ENCODE data around the gene DOLK.
"Not testable (repeated sequence)": the region's sequence is repeated elsewhere in the genome, so short reads cannot be mapped to it uniquely, and the experiment has no call there.

The DOLK gene

GRCh38 chr9:128947527-128948301 is at the start of gene DOLK, which contains the start of gene NUP188:
Gene DOLK, minus strand, starts transcription at chr9:128947603. Its CDS starts 300 bp downstream, at chr9:128947303.
Gene NUP188, plus strand, starts transcription at chr9:128947699. Its CDS starts 21 bp downstream, at chr9:128947720.
- DNase-seq (ENCODE audit: low read depth), result peak; percentile 77
- H3K4me3 ChIP-seq (ENCODE audit: low read depth, low read length), result peak within 1 kb of the TSS; percentile 97

DNA sequence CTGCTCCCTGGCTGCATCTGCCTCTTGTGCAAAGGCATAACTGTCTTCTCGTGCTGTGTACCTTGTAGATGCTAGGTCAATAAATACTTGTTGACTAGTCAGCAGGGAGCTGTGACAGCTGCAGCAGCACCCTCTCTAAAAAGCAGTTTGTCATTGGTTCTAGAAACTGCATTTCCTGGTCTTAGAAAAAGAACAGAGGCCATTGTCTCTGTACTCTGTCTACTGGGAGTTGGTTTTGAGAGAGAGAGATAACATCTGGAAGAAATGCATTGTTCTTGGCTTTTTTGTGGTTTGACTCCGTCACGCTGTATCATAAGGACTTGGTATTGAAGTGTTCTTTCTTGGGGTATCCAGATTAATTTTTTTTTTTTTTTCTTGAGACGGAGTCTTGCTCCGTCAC is 48.4 kb upstream of the DOLK start:
- no peak for DNase-seq (ENCODE audit: low read depth)
- no peak overlapping the region for H3K4me3 ChIP-seq (ENCODE audit: low read depth, low read length)

DNA sequence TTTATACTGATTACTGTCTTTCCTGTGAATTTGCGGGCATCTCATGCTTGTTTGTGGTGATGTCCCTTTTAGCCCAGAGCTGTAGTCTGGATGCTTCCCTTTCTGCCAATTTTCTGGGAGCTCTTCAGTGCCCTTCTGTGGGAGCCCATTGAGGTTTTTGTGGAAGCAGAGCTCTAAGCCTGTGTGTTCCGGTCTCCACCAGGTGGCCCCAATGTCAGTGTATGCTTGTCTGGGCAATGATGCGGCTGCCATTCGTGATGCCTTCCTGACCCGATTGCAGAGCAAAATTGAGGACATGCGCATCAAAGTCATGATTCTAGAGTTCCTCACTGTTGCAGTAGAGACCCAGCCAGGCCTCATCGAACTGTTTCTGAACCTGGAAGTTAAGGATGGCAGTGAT is 45.6 kb upstream of the DOLK start:
- H3K4me3 ChIP-seq (ENCODE audit: low read depth, low read length), result no peak overlapping the region
- no peak for DNase-seq (ENCODE audit: low read depth)

GRCh38 chr9:128987805-128988204 is 40.4 kb upstream of the DOLK start:
- no peak overlapping the region for H3K4me3 ChIP-seq (ENCODE audit: low read depth, low read length)
- peak; percentile 44 for DNase-seq (ENCODE audit: low read depth)

DNA sequence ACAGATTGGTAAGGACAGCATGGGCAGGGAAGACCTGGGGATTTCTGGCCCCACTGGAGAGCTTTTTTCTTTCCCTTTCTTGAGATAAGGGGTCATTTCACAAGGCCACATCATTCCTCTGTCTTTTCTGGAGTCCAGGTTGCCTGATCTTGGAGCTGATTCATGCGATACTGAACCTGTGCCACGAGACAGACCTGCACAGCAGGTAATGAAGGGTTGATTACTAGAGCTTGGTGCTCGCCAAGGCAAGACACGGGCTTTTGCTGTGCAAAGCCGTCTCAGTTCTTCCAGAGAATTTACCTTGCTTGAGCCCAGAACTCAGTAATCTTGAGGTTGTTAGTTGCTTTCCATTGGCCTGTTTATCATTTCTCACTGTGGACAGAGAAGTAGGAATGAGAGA is 39.3 kb upstream of the DOLK start:
- H3K4me3 ChIP-seq (ENCODE audit: low read depth, low read length), result no peak overlapping the region
- DNase-seq (ENCODE audit: low read depth), result no peak

DNA sequence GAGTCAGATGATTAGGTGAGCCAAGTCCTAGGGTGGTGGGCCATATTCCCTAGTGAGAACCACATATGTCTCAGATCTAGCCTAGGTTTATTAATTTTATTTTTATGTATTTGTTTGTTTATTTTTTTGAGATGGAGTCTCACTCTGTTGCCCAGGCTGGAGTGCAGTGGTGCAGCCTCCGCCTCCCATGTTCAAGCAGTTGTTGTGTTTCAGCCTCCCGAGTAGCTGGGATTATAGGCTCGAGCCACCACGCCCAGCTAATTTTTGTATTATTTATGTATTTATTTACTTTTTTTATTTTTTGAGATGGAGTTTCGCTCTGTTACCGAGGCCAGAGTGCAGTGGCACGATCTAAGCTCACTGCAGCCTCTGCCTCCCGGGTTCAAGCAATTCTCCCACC is 36.1 kb upstream of the DOLK start:
- DNase-seq (ENCODE audit: low read depth), result no peak
- no peak overlapping the region for H3K4me3 ChIP-seq (ENCODE audit: low read depth, low read length)

DNA sequence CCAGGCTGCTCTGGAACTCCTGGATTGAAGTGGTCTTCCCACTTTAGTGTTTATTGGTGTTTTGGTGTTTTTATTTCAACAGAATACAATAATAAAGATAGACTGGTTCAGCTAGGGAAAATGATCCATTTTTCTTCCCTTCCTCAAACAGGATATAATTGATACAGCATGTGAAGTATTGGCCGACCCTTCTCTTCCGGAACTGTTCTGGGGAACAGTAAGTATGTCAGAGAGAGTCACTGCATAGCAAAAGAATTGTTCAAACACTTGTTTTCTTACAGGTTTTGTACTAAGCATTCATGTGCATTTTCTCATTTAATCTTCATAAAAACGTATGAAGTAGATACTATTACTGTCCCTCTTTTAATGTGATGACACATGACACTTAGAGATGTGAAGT is 31.7 kb upstream of the DOLK start:
- DNase-seq (ENCODE audit: low read depth), result no peak
- no peak overlapping the region for H3K4me3 ChIP-seq (ENCODE audit: low read depth, low read length)

- H3K4me3 ChIP-seq (ENCODE audit: low read depth, low read length), result no peak overlapping the region
- DNase-seq (ENCODE audit: low read depth), result peak; percentile 24
Measured at GRCh38 chr9:128972956-128973355, 25.6 kb upstream of the DOLK start.

DNA sequence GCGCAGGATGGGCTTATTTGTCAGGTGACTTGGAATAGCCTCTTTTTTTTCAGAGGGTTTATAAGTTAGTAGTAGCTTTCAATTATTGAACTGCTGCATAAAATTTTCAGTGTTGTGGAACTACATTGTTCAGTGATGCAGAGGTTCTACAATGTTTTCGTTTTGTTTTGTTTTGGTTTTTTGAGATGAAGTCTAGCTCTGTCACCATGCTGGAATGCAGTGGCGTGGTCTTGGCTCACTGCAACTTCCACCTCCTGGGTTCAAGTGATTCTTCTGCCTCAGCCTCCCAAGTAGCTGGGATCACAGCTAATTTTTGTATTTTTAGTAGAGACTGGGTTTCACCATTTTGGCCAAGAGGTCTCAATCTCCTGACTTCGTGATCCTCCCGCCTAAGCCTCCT is 22.1 kb upstream of the DOLK start:
- no peak overlapping the region for H3K4me3 ChIP-seq (ENCODE audit: low read depth, low read length)
- no peak for DNase-seq (ENCODE audit: low read depth)

GRCh38 chr9:128961403-128961802 is 14.0 kb upstream of the DOLK start:
- not testable (repeated sequence) for H3K4me3 ChIP-seq (ENCODE audit: low read depth, low read length)

GRCh38 chr9:128947277-128947526 is 201 bp downstream of the DOLK start:
- peak overlapping the region; percentile 97 for H3K4me3 ChIP-seq (ENCODE audit: low read depth, low read length)
- no peak for DNase-seq (ENCODE audit: low read depth)

More at GRCh38 chr9:128961403-128961802, 14.0 kb upstream of the DOLK start:
- DNase-seq (ENCODE audit: low read depth), result not testable (repeated sequence)

DNA sequence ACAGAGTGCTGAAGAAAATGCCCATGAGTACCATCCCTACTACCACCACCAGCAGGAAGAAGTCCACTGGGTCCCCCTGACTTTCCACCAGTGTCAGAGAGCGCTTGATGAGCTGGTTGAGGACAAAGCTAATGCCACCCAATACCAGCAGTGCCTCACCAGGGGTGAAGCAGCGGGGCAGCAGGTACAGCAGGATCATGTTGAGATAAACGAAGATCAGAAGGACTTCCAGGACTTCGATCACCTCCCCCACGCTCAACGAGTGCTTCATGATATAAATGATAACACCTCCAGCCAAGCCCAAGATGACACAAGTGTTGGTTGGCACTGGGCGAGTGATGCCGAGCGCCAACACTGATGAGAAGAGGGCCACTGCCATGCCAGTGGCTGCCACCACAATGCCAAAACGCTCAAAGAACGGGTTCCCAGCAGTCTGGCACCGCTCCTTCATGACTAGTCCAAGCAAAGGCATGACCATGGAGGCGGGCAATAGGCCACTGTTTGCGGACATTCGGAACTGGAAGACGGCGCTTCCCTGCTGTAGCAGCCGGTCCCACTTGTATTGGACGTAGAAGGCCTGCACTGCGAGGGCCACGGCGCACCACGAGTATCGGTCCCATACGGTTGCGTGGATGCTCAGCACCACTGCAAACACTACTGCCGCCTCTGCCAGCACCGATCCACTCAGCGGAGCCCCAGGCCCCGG is 679 bp downstream of the DOLK start:
- no peak for DNase-seq (ENCODE audit: low read depth)
- H3K4me3 ChIP-seq (ENCODE audit: low read depth, low read length), result peak overlapping the region; percentile 97

DNA sequence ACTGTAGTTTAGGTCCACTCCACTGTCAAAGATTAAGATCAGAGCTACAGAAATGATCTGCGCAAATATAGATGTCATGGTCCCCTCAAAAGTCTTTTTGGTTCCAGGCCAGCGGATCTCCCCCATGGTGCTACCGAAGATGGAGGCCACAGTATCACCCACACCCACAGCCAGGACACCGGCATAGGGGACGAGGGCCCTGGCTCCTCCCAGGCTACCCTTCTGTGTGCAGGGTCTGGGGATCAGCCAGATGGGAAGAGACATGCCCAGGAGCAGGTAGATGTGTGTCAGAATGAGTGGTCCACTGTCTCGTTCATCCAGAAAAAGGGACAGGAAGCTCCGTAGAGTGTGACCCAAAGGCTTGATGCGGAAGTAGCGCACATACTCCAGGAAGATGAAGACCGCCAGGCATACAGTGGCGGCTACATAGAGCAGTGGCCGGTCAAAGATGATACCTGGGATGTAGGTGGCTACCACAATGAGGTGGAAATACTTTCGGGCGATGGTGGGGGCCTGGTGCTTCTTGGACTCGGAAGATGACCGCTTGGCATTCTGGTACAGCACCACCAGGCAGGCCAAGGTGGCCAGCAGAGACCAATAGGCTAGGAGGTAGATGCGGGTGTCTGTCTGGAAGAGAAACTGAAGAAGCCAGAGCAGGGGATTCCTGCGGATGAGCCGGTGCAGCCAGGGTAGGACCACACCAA is 1.5 kb downstream of the DOLK start:
- H3K4me3 ChIP-seq (ENCODE audit: low read depth, low read length), result no peak overlapping the region
- DNase-seq (ENCODE audit: low read depth), result no peak

DNA sequence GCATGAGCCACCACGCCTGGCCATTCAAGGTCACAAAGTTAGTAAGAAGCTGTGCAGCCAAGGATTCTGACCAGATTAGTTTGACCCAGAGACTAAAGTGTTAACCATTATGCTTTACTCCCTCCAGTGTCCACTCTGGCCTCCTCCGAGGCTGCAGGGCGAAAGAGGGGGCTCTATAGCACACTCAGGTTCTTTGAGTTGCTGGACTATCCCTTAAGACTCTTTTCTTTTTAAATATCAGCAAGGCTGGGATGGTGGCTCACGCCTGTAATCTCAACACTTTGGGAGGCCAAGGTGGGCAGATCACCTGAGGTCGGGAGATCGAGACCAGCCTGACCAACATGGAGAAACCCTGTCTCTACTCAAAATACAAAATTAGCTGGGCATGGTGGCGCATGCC is 2.4 kb downstream of the DOLK start:
- DNase-seq (ENCODE audit: low read depth), result not testable (repeated sequence)

GRCh38 chr9:128943832-128944620 is 3.4 kb downstream of the DOLK start:
- DNase-seq (ENCODE audit: low read depth), result no peak
- no peak overlapping the region for H3K4me3 ChIP-seq (ENCODE audit: low read depth, low read length)

More for the DNA sequence above, 2.4 kb downstream of the DOLK start:
- not testable (repeated sequence) for H3K4me3 ChIP-seq (ENCODE audit: low read depth, low read length)

GRCh38 chr9:128940946-128941755 is 6.3 kb downstream of the DOLK start:
- DNase-seq (ENCODE audit: low read depth), result no peak
- H3K4me3 ChIP-seq (ENCODE audit: low read depth, low read length), result no peak overlapping the region

GRCh38 chr9:128940271-128940921 is 7.0 kb downstream of the DOLK start:
- DNase-seq (ENCODE audit: low read depth), result no peak
- H3K4me3 ChIP-seq (ENCODE audit: low read depth, low read length), result no peak overlapping the region

Measured in skeletal muscle cell (primary cell).